ENCODE measurements around the gene NRG2.

The NRG2 gene

DNA sequence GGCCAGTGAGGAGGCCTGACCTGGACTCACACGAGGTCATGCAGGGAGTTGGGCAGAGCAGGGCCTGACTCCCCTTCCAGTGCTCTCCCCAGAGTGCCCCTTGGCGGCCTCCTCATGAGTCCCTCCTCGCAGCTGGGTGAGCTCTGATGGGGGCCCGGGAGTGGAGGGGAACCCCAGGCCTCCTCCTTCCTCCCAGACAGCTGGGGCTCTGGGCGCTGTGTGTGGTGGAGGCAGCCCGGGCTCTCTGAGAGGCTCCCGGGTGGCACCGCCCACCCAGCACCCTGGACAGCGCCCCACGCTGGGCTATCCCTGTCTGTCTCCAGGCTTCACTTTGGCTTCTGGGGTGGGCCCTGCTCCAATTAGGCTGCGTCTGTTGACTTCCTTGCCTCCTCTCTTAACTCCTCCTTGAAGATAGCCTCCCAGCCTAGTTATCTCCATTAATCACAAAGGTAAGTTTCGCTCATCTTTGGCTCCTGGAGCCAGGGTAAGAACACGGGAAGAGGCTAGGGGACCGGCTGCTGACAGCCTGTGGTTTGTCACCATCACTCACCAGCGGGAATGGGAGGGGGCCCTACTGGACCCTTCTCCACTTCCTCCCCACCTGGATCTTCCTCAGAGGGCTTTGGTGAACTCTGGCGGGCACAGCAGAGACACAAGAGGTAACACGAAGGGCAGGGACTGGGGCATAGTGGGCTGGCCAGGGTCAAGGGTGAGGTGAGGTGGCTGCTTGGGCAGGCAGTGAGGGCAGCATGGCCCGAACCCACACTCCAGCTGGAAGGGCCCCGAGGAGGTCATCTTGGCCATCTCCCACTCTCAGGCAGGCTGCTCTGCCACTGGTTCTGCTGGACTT is 234.4 kb downstream of the NRG2 start:
- Histone ChIP-seq H3K27ac (no peak overlapping the region), H3K9me3 (no peaks in the 10 kb centered on the region), H3K36me3 (no peaks in the 10 kb centered on the region), H4K20me1 (peaks cover 13% of the 10 kb centered on the region; the same call in 1 of the 2 replicates), H3K4me1 (no peaks in the 10 kb centered on the region), H3K9ac (no peak overlapping the region), H3K4me2 (no peak overlapping the region), H3K27me3 (no peaks in the 10 kb centered on the region), H3K4me3 (no peak overlapping the region)
- TF ChIP-seq Cebpa-rat (IDR thresholded peaks at IDR 0.05), result no peak

DNA sequence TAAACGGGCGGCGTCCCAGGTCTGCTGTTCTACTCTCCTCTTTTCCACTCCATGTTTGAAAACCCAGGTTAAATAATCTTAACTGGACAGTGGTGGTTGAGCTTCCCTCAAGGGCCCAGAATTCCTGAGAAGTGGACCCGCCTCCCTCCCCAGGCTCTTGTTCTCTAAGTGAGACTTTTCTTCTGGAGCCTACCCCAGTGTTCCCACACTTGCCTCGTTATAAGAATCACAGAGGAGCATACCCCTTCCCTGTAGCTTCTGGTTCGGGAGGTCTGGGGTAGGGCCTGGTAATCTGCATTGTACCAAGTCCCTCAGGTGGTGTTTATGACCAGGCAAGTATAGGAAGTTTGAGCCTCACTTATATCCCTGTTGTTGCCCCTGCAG is 235.5 kb downstream of the NRG2 start:
- H3K27me3 ChIP-seq, result no peaks in the 10 kb centered on the region

DNA sequence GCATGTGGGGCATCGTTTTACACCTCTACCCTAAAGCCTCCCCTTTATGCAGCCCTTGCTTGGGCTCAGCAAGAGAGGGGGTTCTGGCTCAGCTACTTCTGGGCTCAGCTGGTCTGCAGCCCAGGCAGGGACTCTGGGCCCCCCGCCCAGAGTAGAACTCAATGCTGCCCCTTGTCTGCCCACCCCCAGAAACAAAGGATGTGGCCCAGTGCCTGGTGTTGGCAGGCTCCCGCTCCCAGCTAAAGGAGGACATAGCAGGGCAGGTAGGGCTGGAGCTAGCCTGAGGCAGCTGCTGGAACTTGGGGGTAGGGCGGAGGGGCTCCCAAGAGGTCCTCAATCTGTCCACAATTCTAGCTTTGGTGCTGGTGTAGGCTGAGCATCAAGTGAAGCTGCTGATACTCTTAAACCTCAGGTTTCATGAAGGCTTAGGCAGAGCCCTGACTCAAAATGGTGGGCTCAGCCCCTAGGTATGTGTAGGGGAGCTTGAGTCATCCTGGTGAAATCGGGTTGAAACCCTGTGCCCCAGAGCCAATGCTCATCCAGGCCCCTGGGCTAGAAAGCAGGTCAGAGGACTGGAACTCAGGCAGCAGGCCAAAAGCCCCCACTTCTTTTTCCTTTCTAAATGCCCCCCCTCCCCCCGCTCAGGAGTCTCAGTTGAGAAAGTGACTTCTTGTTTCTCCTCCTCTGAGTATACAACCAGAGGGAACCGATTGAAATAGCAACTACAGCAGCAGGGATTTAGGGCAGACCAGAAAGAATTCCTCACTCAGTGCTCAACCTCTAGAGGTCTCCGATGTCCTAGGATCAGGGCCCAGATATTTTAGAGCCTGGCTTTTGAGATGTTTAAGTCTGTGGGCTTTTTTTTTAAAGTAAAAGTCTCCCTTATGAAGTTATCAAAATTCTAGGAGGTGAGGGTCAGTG is 236.1 kb downstream of the NRG2 start:
- Histone ChIP-seq H3K27me3 (no peaks in the 10 kb centered on the region), H3K27ac (no peak overlapping the region), H3K4me1 (no peaks in the 10 kb centered on the region), H3K36me3 (no peaks in the 10 kb centered on the region), H4K20me1 (peaks cover 13% of the 10 kb centered on the region; the same call in 1 of the 2 replicates), H3K9me3 (no peaks in the 10 kb centered on the region), H3K9ac (no peak overlapping the region), H3K4me3 (no peak overlapping the region), H3K4me2 (no peak overlapping the region)
- no peak for TF ChIP-seq Cebpa-rat (IDR thresholded peaks at IDR 0.05)

More for the DNA sequence above, 235.5 kb downstream of the NRG2 start:
- H3K9me3 ChIP-seq, result no peaks in the 10 kb centered on the region
- H3K4me3 ChIP-seq, result no peak overlapping the region
- H3K4me1 ChIP-seq, result no peaks in the 10 kb centered on the region
- no peak overlapping the region for H3K9ac ChIP-seq
- no peaks in the 10 kb centered on the region for H3K36me3 ChIP-seq
- no peak for TF ChIP-seq Cebpa-rat (IDR thresholded peaks at IDR 0.05)
- no peak overlapping the region for H3K27ac ChIP-seq
- H4K20me1 ChIP-seq, result peaks cover 13% of the 10 kb centered on the region; the same call in 1 of the 2 replicates
- H3K4me2 ChIP-seq, result no peak overlapping the region

DNA sequence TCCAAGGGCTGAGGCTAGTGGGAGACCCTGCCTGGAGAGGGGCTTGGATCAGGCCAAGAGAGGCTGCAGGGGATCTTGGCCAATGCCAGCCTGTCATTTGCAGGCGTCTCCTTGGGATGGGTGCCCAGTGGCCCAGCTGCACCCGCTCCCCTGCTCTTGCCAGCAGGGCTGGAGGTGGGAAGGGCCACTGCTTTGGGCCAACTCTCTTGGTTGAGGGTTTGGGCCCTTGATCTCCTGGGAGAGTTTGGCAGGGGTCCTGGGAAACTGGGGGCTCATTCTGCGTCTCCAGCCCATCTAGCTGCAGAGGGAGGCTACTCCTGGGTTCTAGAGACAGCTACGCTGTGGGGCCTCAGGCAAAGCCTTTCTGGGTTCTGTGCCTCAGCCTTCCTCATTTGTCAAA is 237.0 kb downstream of the NRG2 start:
- Histone ChIP-seq H3K9ac (no peak overlapping the region), H3K36me3 (no peaks in the 10 kb centered on the region), H3K27ac (no peak overlapping the region), H3K9me3 (no peaks in the 10 kb centered on the region), H3K27me3 (peaks cover 8% of the 10 kb centered on the region; the same call in 1 of the 2 replicates), H3K4me3 (no peak overlapping the region), H4K20me1 (peaks cover 13% of the 10 kb centered on the region; the same call in 1 of the 2 replicates), H3K4me2 (no peak overlapping the region), H3K4me1 (no peaks in the 10 kb centered on the region)
- no peak for TF ChIP-seq Cebpa-rat (IDR thresholded peaks at IDR 0.05)

DNA sequence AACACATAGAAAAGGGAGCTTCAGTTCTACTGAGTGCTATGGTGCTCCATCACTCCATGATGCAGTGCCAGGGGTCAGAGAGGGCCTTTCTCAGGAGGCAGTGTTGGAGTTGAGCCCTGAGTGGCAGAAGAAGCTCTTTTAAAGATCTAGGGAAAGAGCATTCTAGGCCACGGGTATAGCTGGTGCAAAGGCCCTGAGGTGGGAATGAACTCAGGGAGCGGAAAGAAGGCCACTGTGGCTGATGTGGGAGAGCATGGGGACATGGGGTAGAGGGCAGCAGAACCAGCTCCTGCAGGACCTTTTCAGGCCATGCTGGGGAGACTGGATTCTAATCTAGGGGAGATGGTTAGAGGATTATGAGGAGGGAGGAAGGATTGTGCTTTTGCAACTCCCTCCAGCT is 237.6 kb downstream of the NRG2 start:
- Histone ChIP-seq H4K20me1 (peaks cover 13% of the 10 kb centered on the region; the same call in 1 of the 2 replicates), H3K9me3 (no peaks in the 10 kb centered on the region), H3K27me3 (peaks cover 9% of the 10 kb centered on the region; the same call in 1 of the 2 replicates), H3K4me2 (no peak overlapping the region), H3K27ac (no peak overlapping the region), H3K4me3 (no peak overlapping the region), H3K36me3 (no peaks in the 10 kb centered on the region), H3K4me1 (no peaks in the 10 kb centered on the region), H3K9ac (no peak overlapping the region)
- TF ChIP-seq Cebpa-rat (IDR thresholded peaks at IDR 0.05), result no peak

DNA sequence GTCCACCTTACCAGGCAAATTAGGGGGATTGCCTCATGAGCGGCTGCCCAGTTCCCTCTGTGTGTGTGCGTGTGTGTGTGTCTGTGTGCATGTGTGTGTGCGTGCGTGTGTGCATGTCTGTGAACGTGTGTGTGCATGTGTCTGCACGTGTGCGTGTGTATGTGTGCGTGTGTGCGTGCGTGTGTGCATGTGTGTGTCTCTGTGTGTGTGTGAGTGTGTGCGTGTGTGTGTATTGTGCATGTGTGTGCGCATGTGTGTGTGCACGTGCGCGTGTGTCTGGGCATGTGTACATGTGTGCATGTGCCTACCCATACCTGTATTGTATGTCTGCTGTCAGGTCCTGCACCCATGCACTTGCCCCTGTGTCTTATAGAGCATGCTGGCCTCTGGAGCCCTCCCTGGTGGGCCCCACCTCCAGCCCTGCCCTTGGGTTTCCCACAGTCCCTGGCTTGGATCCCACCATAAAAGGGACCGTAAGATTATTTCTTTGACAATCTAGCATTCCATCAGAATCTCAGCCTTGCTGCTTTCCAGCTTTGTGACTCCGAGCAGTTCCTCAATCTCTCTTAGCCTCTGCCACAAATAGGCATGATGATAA is 238.2 kb downstream of the NRG2 start:
- Histone ChIP-seq H3K27ac (no peak overlapping the region), H3K9me3 (no peaks in the 10 kb centered on the region), H3K36me3 (no peaks in the 10 kb centered on the region), H3K4me1 (no peaks in the 10 kb centered on the region), H3K9ac (no peak overlapping the region), H4K20me1 (peaks cover 13% of the 10 kb centered on the region; the same call in 1 of the 2 replicates), H3K4me2 (no peak overlapping the region), H3K27me3 (peaks cover 10% of the 10 kb centered on the region; the same call in 1 of the 2 replicates), H3K4me3 (no peak overlapping the region)
- no peak for TF ChIP-seq Cebpa-rat (IDR thresholded peaks at IDR 0.05)

DNA sequence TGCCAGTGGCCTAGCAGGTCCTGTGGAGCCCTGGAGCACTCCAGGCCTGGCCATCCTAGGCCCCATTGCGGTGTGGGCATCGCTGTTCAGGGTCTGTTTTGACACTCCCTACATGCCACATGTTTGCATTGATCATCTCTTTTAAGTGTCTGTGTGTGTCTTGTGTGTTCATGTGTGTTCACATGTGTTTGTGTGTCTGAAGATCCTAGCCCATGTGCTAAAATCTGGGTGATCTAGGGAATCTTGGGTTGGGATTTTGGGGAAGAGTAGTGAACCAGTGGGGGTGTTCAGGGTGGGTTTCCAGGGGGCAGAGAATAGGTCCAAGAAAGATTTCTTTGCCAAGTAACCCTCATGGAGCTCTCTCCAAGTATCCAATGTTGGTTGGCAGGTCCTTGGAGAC is 239.1 kb downstream of the NRG2 start:
- Histone ChIP-seq H3K27ac (no peak overlapping the region), H3K4me1 (peaks cover 7% of the 10 kb centered on the region), H4K20me1 (peaks cover 9% of the 10 kb centered on the region; the same call in 1 of the 2 replicates), H3K4me3 (no peak overlapping the region), H3K36me3 (no peaks in the 10 kb centered on the region), H3K27me3 (peaks cover 19% of the 10 kb centered on the region), H3K9me3 (no peaks in the 10 kb centered on the region), H3K9ac (no peak overlapping the region), H3K4me2 (no peak overlapping the region)
- no peak for TF ChIP-seq Cebpa-rat (IDR thresholded peaks at IDR 0.05)

DNA sequence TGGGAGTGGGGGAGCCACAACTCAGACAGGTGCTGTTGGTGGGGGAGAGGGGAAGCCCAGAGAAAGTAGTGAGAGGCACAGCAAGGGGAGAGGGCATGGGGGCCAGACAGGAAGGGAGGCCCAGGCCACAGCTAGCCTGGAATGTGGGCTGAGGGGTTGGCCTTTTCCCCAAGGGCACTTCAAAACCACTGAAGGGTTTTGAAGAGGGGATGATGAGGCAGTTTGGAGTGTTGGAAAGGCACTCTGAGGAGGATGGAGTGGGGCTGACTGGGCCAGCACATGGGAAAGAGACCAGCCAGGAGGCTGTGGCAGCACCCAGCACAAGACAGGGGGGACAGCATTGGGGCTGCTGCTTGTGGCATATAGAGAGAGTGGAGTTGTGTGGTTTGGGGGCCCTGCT is 243.7 kb downstream of the NRG2 start:
- peaks cover 64% of the 10 kb centered on the region for H3K27me3 ChIP-seq
- peak overlapping the region; percentile 52 for H3K4me2 ChIP-seq
- no peaks in the 10 kb centered on the region for H3K9me3 ChIP-seq
- H3K4me1 ChIP-seq, result peaks cover 14% of the 10 kb centered on the region
- peaks cover 40% of the 10 kb centered on the region for H4K20me1 ChIP-seq
- H3K36me3 ChIP-seq, result no peaks in the 10 kb centered on the region
- no peak overlapping the region for H3K27ac ChIP-seq
- TF ChIP-seq Cebpa-rat (IDR thresholded peaks at IDR 0.05), result no peak
- H3K4me3 ChIP-seq, result no peak overlapping the region
- H3K9ac ChIP-seq, result no peak overlapping the region

DNA sequence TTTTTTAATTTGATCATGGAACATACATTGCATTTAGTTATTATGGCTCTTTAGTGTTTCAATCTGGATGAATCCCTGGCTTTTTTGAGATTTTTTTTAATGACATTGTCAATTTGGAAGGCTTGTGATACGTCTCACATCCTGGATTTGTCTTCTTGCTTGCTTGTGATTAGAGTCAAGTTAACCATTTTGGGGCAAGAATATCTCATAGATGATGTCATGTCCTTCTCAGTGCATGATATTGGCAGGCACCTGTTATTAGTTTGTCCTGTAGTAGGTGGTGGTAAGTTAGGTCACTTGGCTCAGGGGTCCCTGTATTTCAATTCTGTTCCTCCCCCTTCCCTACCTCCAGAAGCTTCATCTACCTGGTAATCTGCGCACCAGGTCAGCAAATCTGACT is 244.2 kb downstream of the NRG2 start:
- peaks cover 45% of the 10 kb centered on the region for H4K20me1 ChIP-seq
- peak overlapping the region; percentile 52; the same call in 1 of the 2 replicates for H3K4me2 ChIP-seq
- H3K4me1 ChIP-seq, result peaks cover 14% of the 10 kb centered on the region
- no peak overlapping the region for H3K4me3 ChIP-seq
- TF ChIP-seq Cebpa-rat (IDR thresholded peaks at IDR 0.05), result no peak
- H3K9me3 ChIP-seq, result no peaks in the 10 kb centered on the region
- H3K9ac ChIP-seq, result no peak overlapping the region
- peaks cover 69% of the 10 kb centered on the region for H3K27me3 ChIP-seq
- H3K27ac ChIP-seq, result no peak overlapping the region
- no peaks in the 10 kb centered on the region for H3K36me3 ChIP-seq

All from BLaER1 (cell line).